MM.1S (cell line): Measurements from ENCODE around the gene BRINP2.

ENCODE experiments used
- EZH2 ChIP-seq: fragments of 300-600 bp; sonication (generic); optimal IDR thresholded peaks from 2 replicates; pipeline ENCODE3; 2017; ENCODE audit warnings: low read depth, mild to moderate bottlenecking, antibody characterized with exemption, low read length, mixed read lengths
- TF ChIP-seq, protein P1 (sequence below): fragments of 300-600 bp; sonication (generic); IDR thresholded peaks from 2 replicates; pipeline ENCODE4 v1.5.1; 2016; ENCODE audit warnings: antibody characterized with exemption, low read length, mixed read lengths

DNA sequence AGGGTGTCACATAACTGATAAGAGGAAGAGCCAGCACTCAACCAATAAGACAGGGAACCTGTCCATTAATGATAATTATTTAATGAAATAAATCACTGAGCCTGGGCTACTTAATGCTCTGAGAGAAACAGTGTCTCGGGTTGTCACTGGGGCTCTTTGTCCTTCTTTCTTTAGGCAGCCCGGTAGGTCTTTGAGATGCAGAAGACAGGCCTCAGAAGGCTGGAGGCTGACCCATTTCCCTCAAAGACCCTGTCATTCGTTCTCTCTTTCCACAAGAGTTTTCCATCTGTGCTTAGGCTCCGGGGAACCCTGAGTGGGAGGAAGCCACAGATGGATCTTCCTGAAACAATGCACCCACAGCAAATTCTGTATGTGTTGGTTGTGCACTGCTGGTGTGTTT, 68.2 kb downstream of the BRINP2 start:
- TF ChIP-seq, protein P1, sequence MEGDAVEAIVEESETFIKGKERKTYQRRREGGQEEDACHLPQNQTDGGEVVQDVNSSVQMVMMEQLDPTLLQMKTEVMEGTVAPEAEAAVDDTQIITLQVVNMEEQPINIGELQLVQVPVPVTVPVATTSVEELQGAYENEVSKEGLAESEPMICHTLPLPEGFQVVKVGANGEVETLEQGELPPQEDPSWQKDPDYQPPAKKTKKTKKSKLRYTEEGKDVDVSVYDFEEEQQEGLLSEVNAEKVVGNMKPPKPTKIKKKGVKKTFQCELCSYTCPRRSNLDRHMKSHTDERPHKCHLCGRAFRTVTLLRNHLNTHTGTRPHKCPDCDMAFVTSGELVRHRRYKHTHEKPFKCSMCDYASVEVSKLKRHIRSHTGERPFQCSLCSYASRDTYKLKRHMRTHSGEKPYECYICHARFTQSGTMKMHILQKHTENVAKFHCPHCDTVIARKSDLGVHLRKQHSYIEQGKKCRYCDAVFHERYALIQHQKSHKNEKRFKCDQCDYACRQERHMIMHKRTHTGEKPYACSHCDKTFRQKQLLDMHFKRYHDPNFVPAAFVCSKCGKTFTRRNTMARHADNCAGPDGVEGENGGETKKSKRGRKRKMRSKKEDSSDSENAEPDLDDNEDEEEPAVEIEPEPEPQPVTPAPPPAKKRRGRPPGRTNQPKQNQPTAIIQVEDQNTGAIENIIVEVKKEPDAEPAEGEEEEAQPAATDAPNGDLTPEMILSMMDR, result no peak
- no peak for TF ChIP-seq EZH2
